ENCODE data around the gene LSP1.

DNA sequence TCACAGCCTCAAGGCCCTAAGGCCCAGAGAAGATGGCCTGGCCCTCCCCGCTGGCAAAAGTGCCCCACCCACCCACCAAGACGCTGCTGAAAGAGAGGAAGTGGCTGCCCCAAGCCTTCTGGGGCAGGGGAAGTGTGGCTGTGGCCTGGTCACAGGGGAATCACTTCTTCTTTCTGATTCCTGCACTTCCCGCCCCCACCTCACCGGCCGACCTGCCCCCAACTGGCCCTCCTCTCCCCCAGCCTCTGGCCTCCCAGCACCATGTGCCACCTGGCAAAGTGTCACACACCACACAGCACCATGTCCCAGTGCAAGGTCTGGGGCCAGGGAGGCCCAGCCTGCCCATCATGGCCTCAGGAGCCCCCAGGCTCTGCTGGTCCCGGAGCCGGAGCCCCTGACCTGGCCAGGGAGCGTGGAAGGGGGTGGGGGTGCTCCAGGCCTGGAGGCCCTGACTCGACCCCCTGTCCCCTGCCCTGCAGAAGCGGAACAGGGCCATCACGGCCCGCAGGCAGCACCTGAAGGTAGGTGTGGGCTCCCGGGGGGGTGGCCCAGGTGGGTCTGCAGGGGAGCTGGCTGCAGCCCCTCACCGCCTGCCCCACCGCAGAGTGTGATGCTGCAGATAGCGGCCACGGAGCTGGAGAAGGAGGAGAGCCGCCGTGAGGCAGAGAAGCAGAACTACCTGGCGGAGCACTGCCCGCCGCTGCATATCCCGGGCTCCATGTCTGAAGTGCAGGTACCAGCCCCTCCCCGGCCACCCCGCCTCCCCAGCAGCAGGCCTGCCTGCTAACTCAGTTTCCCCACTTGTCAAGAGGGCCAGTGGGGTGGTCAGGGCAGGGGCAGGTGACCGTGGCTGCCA is 12.7 kb upstream of the LSP1 start:
- TF ChIP-seq POLR2A (IDR thresholded peaks at IDR 0.05; ENCODE audit: low read depth, low read length) (no peak), POLR2AphosphoS5 (IDR thresholded peaks at IDR 0.05; ENCODE audit: low read depth, low read length) (no peak), TAF1 (IDR thresholded peaks at IDR 0.05; ENCODE audit: low read depth, low read length) (no peak), SPI1 (IDR thresholded peaks at IDR 0.05; ENCODE audit: low read depth, low read length) (peak; percentile 95)

Data from GM12891 (cell line).